Measurements from ENCODE around the gene B3GALT6. TPM values are rescaled to one million over a fixed set of nuclear protein-coding genes. Genes with fewer than 3 reads are reported as not detected.

The B3GALT6 gene
- total and polyA plus RNA-seq, 2 donors (not counting 1 experiment from before 2014, with no cell fraction given), result 17.9 to 19.3 TPM

DNA sequence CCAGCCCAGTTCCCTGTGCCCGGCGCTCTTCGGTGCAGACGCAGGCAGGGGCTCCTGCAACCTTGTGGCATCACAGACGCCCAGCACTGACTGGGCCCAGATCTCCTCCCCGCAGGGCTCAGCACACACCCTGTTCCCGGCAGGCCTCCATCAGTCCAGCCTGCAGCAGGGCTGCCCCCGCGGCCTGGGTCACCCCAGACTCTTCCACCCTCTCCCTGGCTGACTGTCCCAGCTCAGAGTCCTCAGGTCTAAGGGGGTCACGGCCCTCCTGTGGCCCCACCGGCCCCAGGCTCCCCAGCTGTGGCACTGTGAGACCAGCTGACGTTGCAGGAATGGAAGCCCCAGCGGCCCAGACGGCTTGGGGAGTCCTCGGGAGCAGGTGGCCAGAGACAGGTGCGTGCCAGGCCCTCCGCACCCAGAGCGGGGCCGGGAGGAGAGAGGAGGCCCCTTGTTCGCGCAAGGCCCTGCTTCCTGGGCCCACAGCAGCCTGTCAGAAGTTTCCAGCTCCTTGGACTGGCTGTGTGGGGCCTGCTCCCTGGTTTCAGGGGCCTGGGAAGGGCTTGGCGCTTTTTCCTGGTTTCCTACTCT, 4.2 kb downstream of the B3GALT6 start:
- Histone ChIP-seq H3K4me3 (replicated peaks in 1 of 4; ENCODE audit: control extremely low read depth in 1 of 4, insufficient read depth in 1 of 4, low read depth in 3 of 4, low read length in 4 of 4) (no peak overlapping the region), H3K4me1 (ENCODE audit: control insufficient read depth, extremely low read depth, insufficient read depth, low read length) (peaks cover 6% of the 10 kb centered on the region), H3K9ac (ENCODE audit: insufficient read depth, low read length) (no peak overlapping the region), H3K27ac (ENCODE audit: insufficient read depth, low read length) (no peak overlapping the region), H2AFZ (ENCODE audit: low read length) (no peak overlapping the region), H3K79me2 (ENCODE audit: control insufficient read depth, insufficient read depth, low read length) (peaks cover 17% of the 10 kb centered on the region), H3K36me3 (ENCODE audit: control insufficient read depth, insufficient read depth, low read length) (peaks cover 7% of the 10 kb centered on the region), H3K9me3 (ENCODE audit: control insufficient read depth, insufficient read depth, low read depth, low read length) (no peaks in the 10 kb centered on the region), H3K27me3 (ENCODE audit: control insufficient read depth, insufficient read depth, low read length) (no peaks in the 10 kb centered on the region), H4K20me1 (ENCODE audit: control insufficient read depth, extremely low read depth, insufficient read depth, low read length) (no peaks in the 10 kb centered on the region), H3K4me2 (ENCODE audit: extremely low read depth, insufficient read depth, low read length) (no peak overlapping the region)
- DNase-seq (ENCODE audit: low read depth in 2 of 2), result no peak
- no peak for TF ChIP-seq CTCF (conservative IDR thresholded peaks at IDR 0.05 in 1 of 2, IDR thresholded peaks at IDR 0.05 in 1 of 2; ENCODE audit: low read depth in 1 of 2, low read length in 2 of 2)
- no peak for TF ChIP-seq EZH2 (IDR thresholded peaks at IDR 0.05; ENCODE audit: low read length, missing control alignments)

- Histone ChIP-seq H3K4me1 (ENCODE audit: control insufficient read depth, extremely low read depth, insufficient read depth, low read length) (peaks cover 6% of the 10 kb centered on the region), H3K79me2 (ENCODE audit: control insufficient read depth, insufficient read depth, low read length) (peaks cover 15% of the 10 kb centered on the region), H2AFZ (ENCODE audit: low read length) (no peak overlapping the region), H3K9ac (ENCODE audit: insufficient read depth, low read length) (peak overlapping the region; percentile 2), H3K4me3 (replicated peaks in 1 of 4; ENCODE audit: control extremely low read depth in 1 of 4, insufficient read depth in 1 of 4, low read depth in 3 of 4, low read length in 4 of 4) (no peak overlapping the region), H4K20me1 (ENCODE audit: control insufficient read depth, extremely low read depth, insufficient read depth, low read length) (no peaks in the 10 kb centered on the region), H3K27me3 (ENCODE audit: control insufficient read depth, insufficient read depth, low read length) (no peaks in the 10 kb centered on the region), H3K27ac (ENCODE audit: insufficient read depth, low read length) (no peak overlapping the region), H3K9me3 (ENCODE audit: control insufficient read depth, insufficient read depth, low read depth, low read length) (no peaks in the 10 kb centered on the region), H3K4me2 (ENCODE audit: extremely low read depth, insufficient read depth, low read length) (peak overlapping the region; percentile 5), H3K36me3 (ENCODE audit: control insufficient read depth, insufficient read depth, low read length) (peaks cover 7% of the 10 kb centered on the region)
- no peak for DNase-seq (ENCODE audit: low read depth in 2 of 2)
- TF ChIP-seq CTCF (conservative IDR thresholded peaks at IDR 0.05 in 1 of 2, IDR thresholded peaks at IDR 0.05 in 1 of 2; ENCODE audit: low read depth in 1 of 2, low read length in 2 of 2) (no peak), EZH2 (IDR thresholded peaks at IDR 0.05; ENCODE audit: low read length, missing control alignments) (no peak)
Observed at GRCh38 chr1:1236945-1237873, 5.2 kb downstream of the B3GALT6 start.

- Histone ChIP-seq H4K20me1 (ENCODE audit: control insufficient read depth, extremely low read depth, insufficient read depth, low read length) (no peaks in the 10 kb centered on the region), H2AFZ (ENCODE audit: low read length) (no peak overlapping the region), H3K9ac (ENCODE audit: insufficient read depth, low read length) (no peak overlapping the region), H3K4me2 (ENCODE audit: extremely low read depth, insufficient read depth, low read length) (peak overlapping the region; percentile 5), H3K79me2 (ENCODE audit: control insufficient read depth, insufficient read depth, low read length) (peaks cover 8% of the 10 kb centered on the region), H3K9me3 (ENCODE audit: control insufficient read depth, insufficient read depth, low read depth, low read length) (no peaks in the 10 kb centered on the region), H3K4me1 (ENCODE audit: control insufficient read depth, extremely low read depth, insufficient read depth, low read length) (peaks cover 6% of the 10 kb centered on the region), H3K27ac (ENCODE audit: insufficient read depth, low read length) (no peak overlapping the region), H3K36me3 (ENCODE audit: control insufficient read depth, insufficient read depth, low read length) (peaks cover 4% of the 10 kb centered on the region), H3K27me3 (ENCODE audit: control insufficient read depth, insufficient read depth, low read length) (no peaks in the 10 kb centered on the region), H3K4me3 (replicated peaks in 1 of 4; ENCODE audit: control extremely low read depth in 1 of 4, insufficient read depth in 1 of 4, low read depth in 3 of 4, low read length in 4 of 4) (no peak overlapping the region)
- TF ChIP-seq CTCF (conservative IDR thresholded peaks at IDR 0.05 in 1 of 2, IDR thresholded peaks at IDR 0.05 in 1 of 2; ENCODE audit: low read depth in 1 of 2, low read length in 2 of 2), result no peak
- no peak for TF ChIP-seq EZH2 (IDR thresholded peaks at IDR 0.05; ENCODE audit: low read length, missing control alignments)
- DNase-seq (ENCODE audit: low read depth in 2 of 2), result no peak
Observed at GRCh38 chr1:1237874-1238701, 6.1 kb downstream of the B3GALT6 start.

Measured in fibroblast of lung (primary cell).